Activated naive CD4-positive, alpha-beta T cell treated with anti-CD3 and anti-CD28 coated beads, Interleukin-2, amount 50 U/mL, for 24 hours (primary cell): ENCODE data around the gene THSD7B.
A peak's percentile ranks its signal among the peaks of the same experiment; 100 is the strongest.

ENCODE experiments used
- H3K27ac Mint-ChIP-seq: one replicate; pipeline ENCODE4 v1.8.0; 2021; ENCODE audit warnings: mild to moderate bottlenecking, mixed read lengths
- H3K27me3 Mint-ChIP-seq: one replicate; pipeline ENCODE4 v1.8.0; 2021; ENCODE audit warnings: mixed read lengths
- H3K36me3 Mint-ChIP-seq: one replicate; pipeline ENCODE4 v1.8.0; 2021; ENCODE audit warnings: mixed read lengths
- H3K4me1 Mint-ChIP-seq: one replicate; pipeline ENCODE4 v1.8.0; 2021; ENCODE audit warnings: mixed read lengths
- H3K4me3 Mint-ChIP-seq: one replicate; pipeline ENCODE4 v1.8.0; 2021; ENCODE audit warnings: mild to moderate bottlenecking, mixed read lengths
- H3K9me3 Mint-ChIP-seq: one replicate; pipeline ENCODE4 v1.8.0; 2021; ENCODE audit warnings: mixed read lengths

The THSD7B gene

DNA sequence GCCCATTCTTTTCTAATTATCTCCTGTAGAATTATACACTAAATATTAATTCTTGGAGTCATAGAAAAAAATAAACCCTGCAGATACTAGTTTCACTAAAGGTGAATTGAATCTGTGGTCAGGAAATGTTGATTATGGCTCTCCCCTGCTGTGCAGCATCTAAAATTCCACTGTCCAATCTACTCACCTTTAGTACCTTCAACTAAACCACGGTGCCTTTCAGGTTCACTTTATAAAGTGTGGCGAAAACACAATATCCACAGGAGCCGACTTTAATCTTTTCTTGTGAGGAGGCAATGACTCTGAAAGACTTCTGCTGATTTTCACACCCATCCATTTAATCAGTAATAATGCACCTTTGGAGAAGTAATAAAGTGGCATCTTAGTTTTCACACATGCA, 402.3 kb downstream of the THSD7B start:
- no peaks in the 10 kb centered on the region for H3K9me3 Mint-ChIP-seq
- H3K27ac Mint-ChIP-seq: no peak overlapping the region
- no peaks in the 10 kb centered on the region for H3K4me1 Mint-ChIP-seq
- no peaks in the 10 kb centered on the region for H3K36me3 Mint-ChIP-seq
- no peaks in the 10 kb centered on the region for H3K27me3 Mint-ChIP-seq
- H3K4me3 Mint-ChIP-seq: no peak overlapping the region

DNA sequence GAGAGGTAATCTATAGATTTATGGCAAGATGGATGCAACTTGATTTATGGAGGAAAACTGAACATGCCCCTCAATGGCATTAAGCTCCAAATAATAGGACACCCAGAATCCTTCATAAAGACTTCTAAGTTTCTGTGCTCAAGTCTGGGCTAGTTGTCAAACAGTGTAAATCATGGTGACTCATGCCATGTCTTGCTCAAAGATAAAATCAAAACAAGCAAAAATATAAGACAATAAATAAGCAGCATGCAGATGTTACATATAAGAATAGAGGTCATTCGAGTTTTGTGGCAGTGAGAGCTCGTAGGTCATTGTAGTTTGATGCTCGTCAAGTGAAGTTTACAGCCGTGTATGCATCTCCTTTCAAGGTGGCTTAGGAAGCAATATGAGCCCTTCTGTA, 403.2 kb downstream of the THSD7B start:
- Mint-ChIP-seq H3K36me3 (no peaks in the 10 kb centered on the region), H3K9me3 (no peaks in the 10 kb centered on the region), H3K27ac (no peak overlapping the region), H3K4me1 (no peaks in the 10 kb centered on the region), H3K4me3 (no peak overlapping the region), H3K27me3 (no peaks in the 10 kb centered on the region)

DNA sequence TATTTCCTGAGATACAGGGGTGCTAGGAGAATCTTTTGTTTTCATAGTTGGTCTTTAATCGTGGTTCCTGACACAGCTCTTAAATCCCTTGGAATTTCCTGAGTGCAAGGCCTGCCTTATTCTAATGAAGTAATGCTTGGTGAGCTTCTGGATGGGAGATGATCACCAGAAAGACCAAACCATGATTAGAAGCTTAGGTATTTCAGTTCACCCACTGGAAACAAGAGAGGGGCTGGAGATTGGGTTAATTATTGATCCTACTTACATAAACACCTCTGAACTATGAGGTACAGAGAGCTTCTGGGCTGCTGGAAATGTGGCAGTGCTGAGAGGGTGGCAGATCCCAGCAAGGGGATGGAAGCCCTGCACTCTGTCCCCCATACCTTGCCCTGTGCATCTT, 406.8 kb downstream of the THSD7B start:
- Mint-ChIP-seq H3K27ac (no peak overlapping the region), H3K9me3 (peaks cover 5% of the 10 kb centered on the region), H3K27me3 (no peaks in the 10 kb centered on the region), H3K4me3 (no peak overlapping the region), H3K4me1 (no peaks in the 10 kb centered on the region), H3K36me3 (no peaks in the 10 kb centered on the region)

DNA sequence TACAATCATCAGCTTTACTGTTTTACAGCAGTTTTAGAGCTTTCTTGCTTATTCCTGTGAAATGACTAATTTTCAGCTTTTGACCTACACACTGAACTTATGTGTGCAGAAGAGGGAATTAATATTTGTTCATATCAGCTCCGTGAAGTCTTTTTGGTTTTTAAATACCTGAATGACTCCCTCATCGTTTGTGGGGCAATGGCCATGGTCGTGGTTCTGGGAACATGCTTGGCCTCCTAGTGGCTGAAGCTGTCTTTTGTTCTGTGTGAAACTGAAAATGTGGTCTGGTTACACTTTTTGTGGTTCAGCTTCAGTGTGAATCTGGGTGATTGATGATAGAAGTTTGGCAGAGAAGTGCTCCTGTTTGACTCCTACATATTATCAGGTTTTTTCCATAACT, 408.1 kb downstream of the THSD7B start:
- Mint-ChIP-seq H3K4me1 (no peaks in the 10 kb centered on the region), H3K27me3 (no peaks in the 10 kb centered on the region)

DNA sequence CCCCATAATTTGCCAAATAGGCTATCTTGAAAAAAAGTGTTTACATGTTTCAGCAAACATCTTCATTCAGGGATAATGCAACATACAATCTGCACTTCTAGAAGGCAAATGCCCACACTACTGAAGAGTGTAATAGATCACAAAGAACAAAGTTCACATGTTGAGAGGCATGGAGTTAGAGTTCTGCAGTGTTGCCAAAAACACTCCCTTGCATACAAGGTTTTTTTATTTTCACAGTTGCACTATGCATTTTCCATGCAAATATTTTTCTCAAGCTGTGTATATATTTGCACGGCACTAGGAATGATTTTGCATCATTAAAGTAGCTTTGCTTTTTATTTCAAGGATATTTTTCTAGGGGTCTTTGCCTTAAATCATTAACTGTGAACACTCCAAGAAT, 409.9 kb downstream of the THSD7B start:
- Mint-ChIP-seq H3K4me1 (no peaks in the 10 kb centered on the region), H3K27me3 (no peaks in the 10 kb centered on the region), H3K27ac (no peak overlapping the region), H3K9me3 (peaks cover 5% of the 10 kb centered on the region), H3K4me3 (no peak overlapping the region), H3K36me3 (no peaks in the 10 kb centered on the region)

More for the DNA sequence above, 408.1 kb downstream of the THSD7B start:
- no peaks in the 10 kb centered on the region for H3K36me3 Mint-ChIP-seq
- no peak overlapping the region for H3K27ac Mint-ChIP-seq
- no peak overlapping the region for H3K4me3 Mint-ChIP-seq
- H3K9me3 Mint-ChIP-seq: peaks cover 5% of the 10 kb centered on the region

DNA sequence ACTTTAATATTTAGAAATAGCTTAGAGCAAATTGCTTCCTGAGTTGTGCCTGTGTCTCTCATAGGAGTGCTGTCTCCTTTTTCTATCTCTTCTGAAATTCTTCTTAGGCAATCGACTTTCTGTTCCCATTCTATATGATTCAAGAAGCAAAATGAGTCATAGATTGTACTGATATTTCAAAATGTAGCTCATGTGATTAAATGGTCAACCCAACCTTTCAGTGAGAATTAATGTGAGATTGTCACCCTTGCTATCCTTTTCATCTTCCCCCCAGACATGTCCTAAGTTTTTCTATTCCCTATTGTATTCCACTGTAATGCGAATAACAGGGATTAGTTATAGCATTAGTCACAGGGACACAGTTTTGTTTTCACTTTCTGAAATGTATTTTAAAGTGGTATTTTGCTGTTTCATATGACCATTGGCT, 413.6 kb downstream of the THSD7B start:
- no peaks in the 10 kb centered on the region for H3K4me1 Mint-ChIP-seq

DNA sequence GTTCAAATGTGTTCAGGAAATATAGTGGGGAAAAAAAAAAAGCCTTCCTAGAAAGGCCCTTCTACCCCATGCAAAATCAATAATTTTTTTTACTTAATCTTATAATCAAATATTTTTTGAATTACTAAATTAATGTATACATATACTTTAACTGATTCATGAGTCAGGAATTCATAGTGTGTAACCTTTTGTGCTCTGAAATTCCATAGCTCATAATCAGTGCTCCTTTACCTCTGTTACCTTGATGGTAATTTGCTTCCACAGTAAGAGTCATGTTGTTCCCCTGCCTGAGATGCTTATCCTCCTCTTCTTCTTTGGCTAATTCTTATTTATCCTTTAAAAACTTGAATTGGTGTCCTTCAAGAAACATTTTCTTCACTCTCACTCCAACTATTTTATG, 414.2 kb downstream of the THSD7B start:
- H3K9me3 Mint-ChIP-seq: peaks cover 3% of the 10 kb centered on the region

More for the DNA sequence above, 413.6 kb downstream of the THSD7B start:
- Mint-ChIP-seq H3K9me3 (peaks cover 5% of the 10 kb centered on the region), H3K4me3 (no peak overlapping the region), H3K27ac (no peak overlapping the region), H3K36me3 (no peaks in the 10 kb centered on the region), H3K27me3 (no peaks in the 10 kb centered on the region)

DNA sequence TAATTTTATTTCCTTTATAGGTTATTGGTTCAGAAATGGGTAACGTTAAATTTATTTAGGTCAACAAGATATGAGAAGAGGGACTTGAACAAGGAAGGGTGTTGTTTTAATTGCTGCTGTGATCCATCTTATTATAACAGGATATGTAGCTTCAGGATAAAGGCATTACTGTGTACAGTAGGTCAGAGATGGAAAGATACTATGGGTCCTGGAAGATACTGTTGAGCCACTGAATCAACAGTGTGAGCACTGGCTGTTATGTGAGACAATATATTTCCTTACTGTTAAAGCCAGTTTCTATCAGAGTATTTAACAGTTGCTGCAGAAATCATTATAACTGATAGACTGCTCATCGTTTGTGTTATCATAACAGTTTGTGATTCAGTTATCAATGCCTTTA, 414.7 kb downstream of the THSD7B start:
- Mint-ChIP-seq H3K9me3 (no peaks in the 10 kb centered on the region), H3K36me3 (no peaks in the 10 kb centered on the region), H3K4me1 (no peaks in the 10 kb centered on the region), H3K27ac (no peak overlapping the region), H3K27me3 (no peaks in the 10 kb centered on the region), H3K4me3 (no peak overlapping the region)

More for the DNA sequence above, 414.2 kb downstream of the THSD7B start:
- H3K27me3 Mint-ChIP-seq: no peaks in the 10 kb centered on the region
- H3K4me3 Mint-ChIP-seq: no peak overlapping the region
- H3K27ac Mint-ChIP-seq: no peak overlapping the region
- no peaks in the 10 kb centered on the region for H3K36me3 Mint-ChIP-seq
- no peaks in the 10 kb centered on the region for H3K4me1 Mint-ChIP-seq

DNA sequence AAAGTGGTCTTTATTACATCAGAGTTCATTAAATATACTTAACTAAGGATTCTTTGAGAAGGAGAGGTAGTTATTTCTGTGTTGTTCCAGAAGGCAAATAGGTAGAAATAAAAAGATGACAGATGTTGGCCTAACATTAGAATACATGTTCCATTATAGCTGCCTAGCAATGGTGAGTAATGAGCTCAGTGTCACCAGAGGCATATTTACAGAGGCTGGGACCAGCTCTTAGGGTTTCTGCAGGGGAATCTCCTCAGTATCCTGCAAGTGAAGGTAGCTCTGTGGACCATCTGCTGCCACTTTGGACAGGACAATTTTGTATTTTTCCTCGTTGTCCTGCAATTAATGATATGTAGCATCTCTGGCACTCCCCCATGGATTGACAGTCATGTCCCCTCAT, 416.0 kb downstream of the THSD7B start:
- Mint-ChIP-seq H3K9me3 (no peaks in the 10 kb centered on the region), H3K36me3 (no peaks in the 10 kb centered on the region), H3K27ac (no peak overlapping the region), H3K27me3 (no peaks in the 10 kb centered on the region), H3K4me1 (no peaks in the 10 kb centered on the region), H3K4me3 (no peak overlapping the region)

DNA sequence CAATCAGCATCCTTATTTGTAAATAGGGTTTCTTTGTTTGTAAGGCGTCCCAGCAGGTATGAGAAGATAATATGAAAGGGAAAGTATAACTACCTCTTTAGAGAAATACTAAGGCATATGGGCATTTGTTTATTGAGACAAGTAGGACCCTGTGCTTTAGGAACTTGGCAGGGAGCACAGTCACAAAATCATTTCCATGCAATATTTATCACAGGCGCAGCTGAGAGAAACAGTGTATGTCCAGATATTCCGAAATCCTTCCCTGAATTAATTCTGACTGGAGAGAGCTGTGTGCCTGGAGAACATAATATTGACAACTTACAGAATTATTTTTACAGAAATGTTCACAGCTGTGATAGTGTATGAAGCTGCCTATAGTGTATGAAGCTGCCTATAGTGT, 416.7 kb downstream of the THSD7B start:
- H3K27me3 Mint-ChIP-seq: no peaks in the 10 kb centered on the region
- H3K9me3 Mint-ChIP-seq: no peaks in the 10 kb centered on the region
- H3K4me3 Mint-ChIP-seq: no peak overlapping the region
- no peak overlapping the region for H3K27ac Mint-ChIP-seq
- no peaks in the 10 kb centered on the region for H3K36me3 Mint-ChIP-seq
- H3K4me1 Mint-ChIP-seq: no peaks in the 10 kb centered on the region

DNA sequence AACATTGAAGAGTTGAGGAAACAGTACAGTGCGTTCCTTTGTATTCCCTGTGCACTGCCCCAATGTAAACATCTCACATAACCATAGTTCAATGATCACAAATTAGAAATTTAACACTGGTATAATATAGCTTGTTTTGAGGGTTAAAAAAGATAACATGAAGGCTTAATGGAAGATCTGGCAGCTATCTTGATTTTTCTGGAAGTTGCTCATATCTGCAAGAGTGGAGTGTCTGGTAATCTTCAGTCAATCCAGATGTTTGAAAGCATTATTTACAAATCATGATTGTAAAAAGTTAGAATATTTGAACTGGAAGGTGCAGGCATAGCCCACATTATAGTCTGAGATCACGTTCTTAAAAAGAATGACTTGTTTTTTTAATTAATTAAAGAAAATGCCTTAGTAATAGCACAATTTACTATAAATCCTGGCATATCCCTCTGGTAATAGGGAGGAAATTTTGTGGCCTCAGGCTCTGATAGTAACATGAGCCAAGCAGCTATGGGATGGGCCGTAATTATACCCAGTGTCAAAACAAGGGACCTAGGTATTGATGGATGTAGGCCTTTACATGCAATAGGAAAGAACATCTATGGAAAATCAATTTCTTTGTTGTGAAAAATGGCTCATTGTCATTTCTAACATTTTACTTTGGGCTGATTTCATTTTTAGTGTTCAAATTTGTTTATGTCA, 418.0 kb downstream of the THSD7B start:
- H3K4me3 Mint-ChIP-seq: no peak overlapping the region
- H3K27ac Mint-ChIP-seq: no peak overlapping the region
- H3K27me3 Mint-ChIP-seq: no peaks in the 10 kb centered on the region
- H3K9me3 Mint-ChIP-seq: no peaks in the 10 kb centered on the region
- no peaks in the 10 kb centered on the region for H3K4me1 Mint-ChIP-seq
- H3K36me3 Mint-ChIP-seq: no peaks in the 10 kb centered on the region

DNA sequence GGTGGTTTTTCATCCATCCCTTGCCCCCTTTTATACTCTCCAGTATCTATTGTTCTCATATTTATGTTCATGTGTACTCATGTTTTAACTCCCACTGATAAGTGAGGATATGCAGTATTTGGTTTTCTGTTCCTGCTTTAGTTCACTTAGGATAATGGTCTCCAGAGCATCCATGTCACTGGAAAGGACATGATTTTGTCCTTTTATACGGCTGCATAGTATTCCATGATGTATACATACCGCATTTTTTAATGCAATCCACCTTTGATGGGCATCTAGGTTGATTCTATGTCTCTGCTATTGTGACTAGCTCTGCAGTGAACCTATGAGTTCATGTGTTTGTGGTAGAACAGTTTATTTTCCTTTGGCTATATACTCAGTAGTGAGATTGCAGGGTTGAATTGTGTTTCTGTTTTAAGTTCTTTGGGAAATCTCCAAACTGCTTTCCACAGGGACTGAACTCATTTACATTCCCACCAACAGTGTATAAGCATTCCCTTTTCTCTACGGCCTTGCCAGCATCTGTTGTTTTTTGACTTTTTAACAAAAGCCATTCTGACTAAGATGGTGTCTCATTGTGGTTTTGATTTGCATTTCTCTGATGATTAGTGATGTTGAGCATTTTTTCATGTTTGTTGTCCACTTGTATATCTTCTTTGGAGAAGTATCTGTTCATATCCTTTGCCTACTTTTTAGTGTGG, 420.2 kb downstream of the THSD7B start:
- no peaks in the 10 kb centered on the region for H3K36me3 Mint-ChIP-seq

DNA sequence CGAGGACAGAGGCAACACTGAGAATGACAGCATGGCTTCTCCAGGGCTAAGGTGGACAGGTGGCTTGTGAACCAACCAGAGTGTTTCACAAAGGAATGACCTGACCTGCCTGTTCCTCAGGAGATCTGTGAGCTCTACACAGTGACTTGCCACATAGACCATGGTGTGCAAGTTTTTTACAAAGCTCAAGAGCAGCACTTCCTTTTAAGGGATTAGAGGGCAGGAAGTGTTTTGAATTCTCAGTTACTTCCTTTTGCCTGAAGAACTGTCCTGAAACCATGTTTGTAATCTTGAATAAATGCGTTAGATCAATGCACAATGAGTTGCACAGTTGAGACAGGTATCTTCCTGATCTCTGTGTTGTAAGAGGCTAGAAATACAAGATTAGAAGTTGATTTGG, 421.9 kb downstream of the THSD7B start:
- no peaks in the 10 kb centered on the region for H3K4me1 Mint-ChIP-seq
- H3K27me3 Mint-ChIP-seq: peaks cover 3% of the 10 kb centered on the region
- no peaks in the 10 kb centered on the region for H3K36me3 Mint-ChIP-seq
- H3K9me3 Mint-ChIP-seq: no peaks in the 10 kb centered on the region
- H3K4me3 Mint-ChIP-seq: no peak overlapping the region
- H3K27ac Mint-ChIP-seq: no peak overlapping the region

More for the DNA sequence above, 420.2 kb downstream of the THSD7B start:
- H3K4me1 Mint-ChIP-seq: no peaks in the 10 kb centered on the region
- H3K4me3 Mint-ChIP-seq: no peak overlapping the region
- no peak overlapping the region for H3K27ac Mint-ChIP-seq
- H3K9me3 Mint-ChIP-seq: no peaks in the 10 kb centered on the region
- peaks cover 3% of the 10 kb centered on the region for H3K27me3 Mint-ChIP-seq

DNA sequence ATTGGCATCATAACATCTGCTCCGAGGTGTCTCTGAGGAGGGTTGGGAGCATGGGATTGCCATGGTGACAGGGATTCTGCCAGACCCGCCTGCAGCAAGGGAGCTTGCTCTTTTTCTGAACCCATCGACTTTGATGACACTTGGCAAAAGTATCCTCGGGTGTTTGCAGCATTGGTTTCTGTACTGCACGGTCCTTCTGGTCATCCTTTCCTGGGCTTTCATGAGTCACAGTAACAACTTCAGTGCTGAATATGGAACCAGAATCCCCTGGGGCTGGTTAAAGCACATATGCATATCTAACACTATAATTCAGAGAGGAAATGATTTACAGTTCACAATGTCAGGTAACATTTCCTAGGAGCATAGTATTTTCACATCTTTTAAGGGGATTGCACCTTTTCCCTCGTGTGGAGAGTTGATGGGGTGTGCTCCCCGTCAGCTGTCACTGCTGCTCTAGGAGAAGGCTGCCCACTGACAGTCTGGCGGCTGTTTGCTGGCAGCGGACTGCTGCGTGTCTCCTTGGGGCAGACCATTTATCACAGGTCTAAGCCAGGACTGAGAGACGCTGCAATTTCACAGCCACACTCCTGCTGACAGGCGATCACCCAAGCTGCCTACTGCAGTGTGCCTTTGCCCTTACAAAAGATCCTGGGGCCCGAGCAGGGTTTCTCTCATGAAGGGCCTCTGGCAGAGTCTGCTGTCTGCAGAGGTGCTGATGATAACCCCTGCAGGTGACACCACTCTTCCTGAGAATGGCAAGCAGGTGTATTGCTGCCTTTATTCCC, 425.3 kb downstream of the THSD7B start:
- Mint-ChIP-seq H3K27ac (no peak overlapping the region), H3K4me3 (no peak overlapping the region), H3K4me1 (no peaks in the 10 kb centered on the region), H3K9me3 (no peaks in the 10 kb centered on the region), H3K27me3 (peaks cover 5% of the 10 kb centered on the region), H3K36me3 (no peaks in the 10 kb centered on the region)

DNA sequence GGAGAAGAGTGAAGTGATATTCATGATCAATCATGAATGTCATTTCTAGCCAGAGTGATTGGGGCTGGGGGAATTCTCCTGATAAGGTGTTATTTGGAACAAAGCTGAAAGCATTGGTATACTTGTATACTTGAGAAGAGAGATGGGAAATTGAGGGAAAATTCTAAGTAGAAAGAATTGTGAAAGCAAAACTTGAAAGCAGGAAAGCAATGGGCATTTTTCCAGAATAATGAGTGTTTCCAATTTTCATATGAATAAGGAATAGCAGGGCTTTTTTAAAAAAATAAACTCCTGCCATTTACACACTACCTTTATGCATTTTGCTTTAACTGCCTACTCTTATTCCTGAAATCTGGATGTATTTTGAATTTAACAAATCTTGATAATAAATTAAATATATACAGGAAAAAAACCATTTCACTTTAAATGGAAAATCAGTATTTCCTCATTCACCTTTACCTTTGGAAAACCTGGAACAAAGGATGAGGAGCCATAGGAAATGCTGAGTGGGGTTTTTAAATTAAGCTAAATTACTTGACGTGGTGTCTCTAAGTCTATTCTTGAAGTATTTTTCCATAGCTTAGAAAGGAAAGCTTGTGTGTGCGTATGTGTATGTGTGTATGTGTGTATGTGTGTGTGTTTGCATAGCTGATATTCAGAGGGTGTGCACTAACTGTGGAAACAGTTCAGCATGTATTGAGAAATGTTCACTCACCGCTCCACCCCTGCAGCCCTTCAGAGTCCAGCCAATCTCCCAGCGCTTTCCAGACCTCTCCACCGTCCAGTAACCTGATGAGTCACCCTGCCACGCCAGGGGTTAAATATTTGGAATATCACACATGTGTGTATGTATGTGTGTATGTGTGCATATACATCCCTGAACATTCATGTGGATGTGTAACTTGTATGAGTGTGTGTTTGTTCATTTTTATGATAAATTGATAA, 427.3 kb downstream of the THSD7B start:
- Mint-ChIP-seq H3K36me3 (no peaks in the 10 kb centered on the region), H3K27me3 (peaks cover 5% of the 10 kb centered on the region), H3K4me3 (no peak overlapping the region), H3K27ac (peak overlapping the region; percentile 25), H3K9me3 (no peaks in the 10 kb centered on the region), H3K4me1 (no peaks in the 10 kb centered on the region)
